Gastrocnemius medialis (tissue), 4 donors: Measurements from ENCODE around the gene SEC23A.

Source experiments
- CTCF ChIP-seq, 5 experiments: fragments of 450-650 bp in 3 of 5; fragments of 200-600 bp in 2 of 5; sonication (generic) in 2 of 5; IDR thresholded peaks in 4 of 5; conservative IDR thresholded peaks in 1 of 5; 1 replicate in 4 of 5; 2 replicates in 1 of 5; pipeline ENCODE4 v1.5.1; 2016 to 2019; ENCODE audit warnings: antibody characterized with exemption in 5 of 5, mild to moderate bottlenecking in 3 of 5, moderate library complexity in 3 of 5
- POLR2A ChIP-seq, 2 donors: fragments of 450-650 bp; IDR thresholded peaks; one replicate each; pipeline ENCODE4 v1.6.1; 2017; ENCODE audit warnings: antibody characterized with exemption in 2 of 2, mild to moderate bottlenecking in 2 of 2, moderate library complexity in 2 of 2

DNA sequence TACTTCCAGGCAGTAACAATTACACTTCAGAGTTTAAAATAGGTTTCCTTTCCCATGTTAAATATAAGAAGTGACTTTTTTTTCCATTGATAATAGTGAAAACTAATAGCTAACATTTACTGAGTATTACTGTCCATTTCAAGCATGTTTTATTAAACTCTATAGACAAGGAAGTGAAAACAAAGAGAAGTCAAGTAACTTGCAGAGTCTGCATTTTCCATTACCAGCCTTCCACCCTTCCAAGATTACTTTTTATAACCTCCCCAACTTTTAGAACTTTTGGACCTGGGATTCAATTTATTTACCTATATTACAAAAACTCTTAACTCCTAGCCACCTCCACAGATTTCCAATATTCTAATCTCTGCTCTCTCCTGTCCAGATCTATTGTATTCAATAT, 67.7 kb downstream of the SEC23A start:
- TF ChIP-seq CTCF (IDR thresholded peaks at IDR 0.05 in 4 of 5, conservative IDR thresholded peaks at IDR 0.05 in 1 of 5) (no peak), POLR2A (IDR thresholded peaks at IDR 0.05) (no peak)
